Activated CD4-positive, alpha-beta T cell treated with anti-CD3 and anti-CD28 coated beads for 4 hours (primary cell): Measurements from ENCODE around the gene SRSF1.

ENCODE experiments used
- DNase-seq, 2 donors: peaks; one replicate each; pipeline ENCODE4 v3.0.0-alpha.2; 2020

Gene SRSF1

GRCh38 chr17:58010067-58010799, 3.2 kb upstream of the SRSF1 start:
- DNase-seq, result no peak

GRCh38 chr17:58007781-58008706, 998 bp upstream of the SRSF1 start:
- no peak for DNase-seq

- peak in 1 of 2 donors; percentile 67 for DNase-seq
Observed at GRCh38 chr17:58006560-58006923, 504 bp downstream of the SRSF1 start.

GRCh38 chr17:58005728-58006559, 1.1 kb downstream of the SRSF1 start:
- peak in 1 of 2 donors; percentile 71 for DNase-seq

GRCh38 chr17:58005031-58005727, 1.9 kb downstream of the SRSF1 start:
- DNase-seq, result no peak

- no peak for DNase-seq
Observed at GRCh38 chr17:58004060-58004459, 3.0 kb downstream of the SRSF1 start.

GRCh38 chr17:58002973-58003372, 4.1 kb downstream of the SRSF1 start:
- DNase-seq, result no peak

GRCh38 chr17:58002154-58002948, 4.7 kb downstream of the SRSF1 start:
- no peak for DNase-seq

- DNase-seq, result no peak
Observed at GRCh38 chr17:58001461-58002124, 5.5 kb downstream of the SRSF1 start.

GRCh38 chr17:57999496-58000017, 7.5 kb downstream of the SRSF1 start:
- DNase-seq, result no peak

GRCh38 chr17:57999010-57999495, 8.0 kb downstream of the SRSF1 start:
- no peak for DNase-seq

GRCh38 chr17:57997085-57997809, 9.8 kb downstream of the SRSF1 start:
- no peak for DNase-seq

- peak; percentile 55 to 58 for DNase-seq
Observed at GRCh38 chr17:57995076-57995956, 11.7 kb downstream of the SRSF1 start.

- no peak for DNase-seq
Observed at GRCh38 chr17:57994436-57994835, 12.6 kb downstream of the SRSF1 start.

GRCh38 chr17:57993471-57994365, 13.3 kb downstream of the SRSF1 start:
- no peak for DNase-seq

- DNase-seq, result no peak
Observed at GRCh38 chr17:57991537-57991936, 15.5 kb downstream of the SRSF1 start.

- DNase-seq, result no peak
Observed at GRCh38 chr17:57990037-57990436, 17.0 kb downstream of the SRSF1 start.
